Esophagus squamous epithelium (tissue), 4 donors: Measurements from ENCODE around the gene BABAM1.

Experiments
- POLR2A ChIP-seq, 4 donors: fragments of 450-650 bp; IDR thresholded peaks; one replicate each; pipeline ENCODE4 v1.6.1; 2017; ENCODE audit warnings: antibody characterized with exemption in 4 of 4, mild to moderate bottlenecking in 4 of 4, moderate library complexity in 3 of 4
- TF ChIP-seq, protein P1 (sequence below), 6 experiments: fragments of 450-650 bp in 4 of 6; fragments of 200-600 bp in 2 of 6; sonication (generic) in 2 of 6; IDR thresholded peaks; one replicate each; pipeline ENCODE4 v1.5.1; 2016 to 2019; ENCODE audit warnings: antibody characterized with exemption in 6 of 6, mild to moderate bottlenecking in 4 of 6, moderate library complexity in 4 of 6

DNA sequence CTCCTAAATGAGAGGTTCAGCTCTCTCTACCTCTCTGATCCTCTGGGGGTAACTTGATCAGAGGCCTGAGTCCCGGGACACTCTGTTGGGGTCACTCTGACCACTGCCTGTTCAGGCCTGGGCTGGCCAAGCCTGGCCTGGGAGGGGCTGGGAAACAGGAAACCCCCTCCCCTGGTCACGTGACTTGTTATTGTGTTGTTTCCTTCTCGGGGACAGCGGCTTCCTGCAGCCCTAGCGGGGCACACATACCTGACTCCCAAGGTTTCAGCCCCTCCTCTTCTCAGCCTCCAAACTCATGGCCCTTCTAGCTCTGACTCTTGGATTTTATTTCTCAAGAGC lies 2.6 kb upstream of the BABAM1 start, which contains the start of gene USHBP1:
- TF ChIP-seq, protein P1, sequence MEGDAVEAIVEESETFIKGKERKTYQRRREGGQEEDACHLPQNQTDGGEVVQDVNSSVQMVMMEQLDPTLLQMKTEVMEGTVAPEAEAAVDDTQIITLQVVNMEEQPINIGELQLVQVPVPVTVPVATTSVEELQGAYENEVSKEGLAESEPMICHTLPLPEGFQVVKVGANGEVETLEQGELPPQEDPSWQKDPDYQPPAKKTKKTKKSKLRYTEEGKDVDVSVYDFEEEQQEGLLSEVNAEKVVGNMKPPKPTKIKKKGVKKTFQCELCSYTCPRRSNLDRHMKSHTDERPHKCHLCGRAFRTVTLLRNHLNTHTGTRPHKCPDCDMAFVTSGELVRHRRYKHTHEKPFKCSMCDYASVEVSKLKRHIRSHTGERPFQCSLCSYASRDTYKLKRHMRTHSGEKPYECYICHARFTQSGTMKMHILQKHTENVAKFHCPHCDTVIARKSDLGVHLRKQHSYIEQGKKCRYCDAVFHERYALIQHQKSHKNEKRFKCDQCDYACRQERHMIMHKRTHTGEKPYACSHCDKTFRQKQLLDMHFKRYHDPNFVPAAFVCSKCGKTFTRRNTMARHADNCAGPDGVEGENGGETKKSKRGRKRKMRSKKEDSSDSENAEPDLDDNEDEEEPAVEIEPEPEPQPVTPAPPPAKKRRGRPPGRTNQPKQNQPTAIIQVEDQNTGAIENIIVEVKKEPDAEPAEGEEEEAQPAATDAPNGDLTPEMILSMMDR (IDR thresholded peaks at IDR 0.05) = no peak
- no peak for TF ChIP-seq POLR2A (IDR thresholded peaks at IDR 0.05)
